GM18511 (cell line): Measurements from ENCODE around the gene SPSB3.
"Not testable (repeated sequence)": the region's sequence is repeated elsewhere in the genome, so short reads cannot be mapped to it uniquely, and the experiment has no call there.

Experiments
- ATAC-seq: cut with Tn5 transposase; IDR thresholded peaks from one replicate; pipeline ENCODE4 v1.9.1; 2021; ENCODE audit warnings: mild to moderate bottlenecking, moderate library complexity; ENCODE audit not compliant: unreplicated experiment

Gene SPSB3

GRCh38 chr16:1817276-1817589 lies 34.9 kb upstream of the SPSB3 start:
- no peak for ATAC-seq

- ATAC-seq, result no peak
Observed at GRCh38 chr16:1816396-1817275, 34.3 kb upstream of the SPSB3 start.

- ATAC-seq, result no peak
Observed at GRCh38 chr16:1815461-1815860, 33.1 kb upstream of the SPSB3 start.

- ATAC-seq, result no peak
Observed at GRCh38 chr16:1812732-1813163, 30.4 kb upstream of the SPSB3 start.

GRCh38 chr16:1810536-1810935 lies 28.2 kb upstream of the SPSB3 start:
- no peak for ATAC-seq

GRCh38 chr16:1810106-1810505 lies 27.7 kb upstream of the SPSB3 start:
- no peak for ATAC-seq

GRCh38 chr16:1809281-1809801 lies 27.0 kb upstream of the SPSB3 start:
- ATAC-seq, result no peak

GRCh38 chr16:1808691-1809090 lies 26.3 kb upstream of the SPSB3 start:
- ATAC-seq, result no peak

GRCh38 chr16:1807626-1808025 lies 25.3 kb upstream of the SPSB3 start:
- no peak for ATAC-seq

- no peak for ATAC-seq
Observed at GRCh38 chr16:1800701-1801100, 18.3 kb upstream of the SPSB3 start.

- not testable (repeated sequence) for ATAC-seq
Observed at GRCh38 chr16:1799263-1799662, 16.9 kb upstream of the SPSB3 start.

- ATAC-seq, result no peak
Observed at GRCh38 chr16:1794908-1795666, 12.7 kb upstream of the SPSB3 start.

- ATAC-seq, result no peak
Observed at GRCh38 chr16:1794221-1794871, 12.0 kb upstream of the SPSB3 start.

GRCh38 chr16:1793578-1794220 lies 11.3 kb upstream of the SPSB3 start, which contains the start of gene IGFALS:
IGFALS (minus strand) TSS chr16:1793705; CDS start chr16:1793652, 53 bp downstream.
- ATAC-seq, result no peak

- ATAC-seq, result no peak
Observed at GRCh38 chr16:1792836-1793577, 10.6 kb upstream of the SPSB3 start.

- no peak for ATAC-seq
Observed at GRCh38 chr16:1791943-1792812, 9.8 kb upstream of the SPSB3 start.

GRCh38 chr16:1791256-1791942 lies 9.0 kb upstream of the SPSB3 start:
- no peak for ATAC-seq

- no peak for ATAC-seq
Observed at GRCh38 chr16:1790611-1791255, 8.4 kb upstream of the SPSB3 start.
